GM18511 (cell line): ENCODE measurements around the gene EOLA2.
"Not testable (repeated sequence)": the region's sequence is repeated elsewhere in the genome, so short reads cannot be mapped to it uniquely, and the experiment has no call there.

Experiments used
- ATAC-seq: cut with Tn5 transposase; IDR thresholded peaks from one replicate; pipeline ENCODE4 v1.9.1; 2021; ENCODE audit warnings: mild to moderate bottlenecking, moderate library complexity; ENCODE audit not compliant: unreplicated experiment

EOLA2 gene

DNA sequence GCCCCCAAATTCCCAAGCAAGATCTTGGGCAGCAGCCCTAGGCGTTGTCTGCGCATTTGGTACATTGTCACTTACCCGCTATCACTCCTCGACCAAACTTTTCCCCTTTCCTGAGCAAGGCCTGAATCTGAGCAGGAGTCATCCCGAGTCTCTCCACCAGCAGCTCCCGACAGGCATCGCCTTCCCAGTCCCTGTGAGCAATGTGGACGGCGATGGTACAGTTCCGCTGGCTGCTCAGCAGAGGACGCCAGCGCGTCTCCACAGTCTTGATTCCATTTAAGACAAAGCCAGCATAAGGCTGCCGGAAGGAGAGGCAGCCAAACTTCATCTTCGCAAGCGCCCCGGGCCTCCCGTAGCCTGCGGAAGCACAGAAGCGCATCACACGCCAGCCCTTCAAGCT is 4.7 kb downstream of the EOLA2 start:
- ATAC-seq: not testable (repeated sequence)

DNA sequence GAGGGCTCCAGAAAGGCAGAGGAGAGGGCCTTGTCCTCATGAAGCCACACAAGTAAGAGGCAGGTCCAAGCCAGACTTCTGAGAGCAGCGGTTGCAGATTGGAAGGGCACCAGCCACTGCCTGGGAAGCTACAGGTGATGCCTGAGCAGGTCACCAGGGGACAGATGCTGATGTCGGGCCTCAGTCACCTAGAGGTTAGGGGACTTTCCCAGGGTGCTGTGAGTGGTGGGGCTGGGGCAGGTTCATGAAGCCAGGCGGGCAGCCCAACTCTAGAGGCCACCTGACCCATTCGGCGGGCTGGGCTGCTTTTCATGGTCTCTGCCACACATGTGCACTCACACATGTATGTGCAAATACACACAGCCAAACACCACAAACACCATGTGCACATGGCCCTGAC is 5.3 kb downstream of the EOLA2 start:
- not testable (repeated sequence) for ATAC-seq

DNA sequence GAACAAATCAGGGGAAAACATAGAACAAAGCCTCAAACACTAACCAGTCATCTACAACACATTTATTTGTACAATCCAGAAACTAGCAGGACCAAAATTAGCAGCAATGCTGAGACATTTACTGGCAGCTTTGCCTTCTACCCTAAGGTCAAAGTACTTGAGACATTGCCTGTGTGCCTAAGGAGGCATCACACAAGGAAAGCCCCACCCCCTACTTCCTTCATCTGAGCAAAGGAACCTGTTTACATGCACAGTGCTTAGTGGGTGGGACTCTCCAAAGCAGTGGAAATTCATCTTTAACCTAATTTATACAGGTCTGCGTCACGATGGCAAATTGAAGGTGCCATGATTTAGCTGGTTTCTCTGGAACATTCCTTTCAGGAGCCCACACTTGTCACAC is 6.1 kb downstream of the EOLA2 start:
- not testable (repeated sequence) for ATAC-seq

DNA sequence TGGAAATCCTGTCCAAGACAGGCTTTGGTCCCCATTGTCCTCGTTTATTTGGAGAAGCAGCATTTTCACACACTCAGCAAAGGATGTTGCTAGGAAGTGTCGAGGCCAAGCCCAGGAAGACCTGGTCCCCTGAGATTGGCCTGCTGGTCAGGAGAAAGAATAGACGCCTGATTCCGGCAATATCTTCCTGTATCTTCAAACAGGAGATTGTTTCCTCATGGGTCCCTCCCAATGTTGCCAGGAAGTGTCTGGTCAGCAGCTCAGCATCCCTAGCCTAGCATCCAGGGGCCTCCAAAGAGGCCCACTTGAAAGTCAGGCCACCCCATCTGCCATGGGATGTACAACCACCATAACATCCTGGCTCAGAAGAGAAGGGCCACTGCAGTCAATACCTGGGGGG is 6.9 kb downstream of the EOLA2 start:
- not testable (repeated sequence) for ATAC-seq

DNA sequence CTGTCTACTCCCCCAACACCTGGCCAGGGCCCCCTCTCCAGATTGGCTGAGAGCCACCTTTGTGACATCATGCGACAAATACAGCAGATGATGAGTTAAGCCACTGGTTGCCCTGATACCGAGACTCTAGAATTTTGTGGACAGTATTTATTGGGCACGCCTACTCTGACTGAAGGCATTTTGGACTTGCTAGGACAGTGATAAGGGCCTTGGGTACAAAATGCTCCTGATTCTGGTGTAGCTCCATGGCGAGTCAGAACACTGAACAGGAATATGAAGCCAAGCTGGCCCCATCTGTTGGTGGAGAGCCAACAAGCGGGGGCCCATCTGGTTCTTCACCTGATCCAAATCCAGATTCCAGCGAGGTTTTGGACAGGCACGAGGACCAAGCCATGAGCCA is 8.9 kb downstream of the EOLA2 start, which contains the start of gene HSFX4:
Gene HSFX4, plus strand, starts transcription at position 174 of the 400 bp plus-strand sequence. Its CDS starts 72 bp downstream, at position 246.
- not testable (repeated sequence) for ATAC-seq

DNA sequence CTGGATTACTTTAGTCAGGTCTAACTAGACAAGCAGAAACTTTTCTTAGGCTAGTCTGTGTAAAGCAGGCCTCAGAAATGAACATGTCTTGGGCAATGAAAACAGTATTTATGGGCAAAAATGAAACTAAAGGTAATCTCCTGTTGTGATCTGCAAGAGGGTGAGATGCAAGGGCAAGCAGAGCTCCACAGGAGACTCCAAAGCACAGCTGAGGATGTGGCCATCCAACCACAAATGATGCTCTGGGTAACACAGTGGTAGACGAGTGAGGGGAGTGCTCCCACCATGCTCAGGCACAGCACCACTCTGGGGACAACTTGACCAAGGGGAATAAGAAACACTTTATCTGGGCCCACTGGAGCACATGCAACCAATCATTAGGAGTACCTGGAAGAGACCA is 9.7 kb downstream of the EOLA2 start:
- ATAC-seq: not testable (repeated sequence)

DNA sequence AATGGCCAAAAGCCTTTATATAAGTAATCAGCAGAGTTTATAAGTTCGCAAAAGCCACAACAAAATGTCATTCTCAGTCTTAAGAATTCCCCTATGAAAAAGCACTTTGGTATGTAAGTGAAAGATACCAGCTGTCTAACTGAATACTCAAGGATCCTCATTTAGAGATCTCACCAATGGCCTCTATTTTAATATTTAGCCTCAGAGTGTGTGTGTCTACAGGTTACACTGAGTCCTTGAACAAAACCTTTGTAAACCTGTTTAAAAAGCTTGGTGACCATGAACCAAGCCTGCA is 10.4 kb downstream of the EOLA2 start:
- ATAC-seq: peak; percentile 35

DNA sequence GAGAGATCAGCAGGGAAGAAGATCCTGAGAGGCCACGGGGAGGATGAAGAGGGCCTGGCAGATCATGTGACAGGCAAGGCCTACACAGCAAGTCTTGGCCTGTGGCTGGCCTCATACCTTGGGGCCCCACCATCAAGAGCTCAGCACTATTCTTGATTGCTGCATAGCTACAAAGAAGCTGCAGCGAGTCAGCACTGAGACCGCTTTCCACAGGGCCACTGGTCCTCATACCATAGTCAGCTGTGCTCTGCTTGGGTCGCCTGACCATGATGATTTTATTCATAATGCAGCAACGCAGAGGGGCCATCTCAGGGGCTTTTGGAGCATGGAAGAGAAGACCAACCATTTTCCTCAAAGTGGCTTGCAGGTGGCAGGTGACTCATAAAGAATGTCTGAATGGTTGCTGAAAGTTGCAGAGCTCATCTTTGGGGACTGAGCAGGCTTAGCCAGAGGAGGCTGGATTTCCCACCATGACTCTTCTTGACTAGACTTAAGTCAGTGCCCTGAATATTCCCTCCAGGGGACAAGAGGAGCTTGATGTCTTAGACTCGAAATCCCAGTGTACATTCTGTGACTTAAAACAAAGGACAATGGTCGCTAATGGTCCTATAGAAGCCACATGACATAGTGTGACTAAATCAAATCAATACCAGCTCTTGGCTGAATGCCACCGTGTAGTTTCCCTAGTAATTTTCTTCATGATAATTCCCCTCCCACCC is 10.9 kb downstream of the EOLA2 start:
- peak; percentile 52 for ATAC-seq

DNA sequence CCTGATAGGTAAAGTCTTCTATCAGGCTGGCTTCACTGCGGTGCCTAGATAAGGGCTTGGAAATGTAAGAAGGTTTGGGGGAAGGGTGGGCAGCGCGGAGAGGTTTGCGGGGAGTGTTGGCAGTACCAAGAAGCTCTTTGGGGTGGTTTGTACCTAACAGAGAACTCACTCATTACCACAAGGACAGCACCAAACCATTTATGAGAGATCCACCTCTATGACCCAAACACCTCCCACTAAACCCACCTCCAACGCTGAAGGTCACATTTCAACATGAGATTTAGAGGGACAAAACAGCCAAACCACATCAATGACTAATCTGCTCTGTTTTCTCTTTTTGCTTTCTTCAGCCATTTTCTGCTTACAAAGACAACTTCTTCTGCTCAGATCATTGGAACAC is 13.9 kb downstream of the EOLA2 start:
- not testable (repeated sequence) for ATAC-seq

DNA sequence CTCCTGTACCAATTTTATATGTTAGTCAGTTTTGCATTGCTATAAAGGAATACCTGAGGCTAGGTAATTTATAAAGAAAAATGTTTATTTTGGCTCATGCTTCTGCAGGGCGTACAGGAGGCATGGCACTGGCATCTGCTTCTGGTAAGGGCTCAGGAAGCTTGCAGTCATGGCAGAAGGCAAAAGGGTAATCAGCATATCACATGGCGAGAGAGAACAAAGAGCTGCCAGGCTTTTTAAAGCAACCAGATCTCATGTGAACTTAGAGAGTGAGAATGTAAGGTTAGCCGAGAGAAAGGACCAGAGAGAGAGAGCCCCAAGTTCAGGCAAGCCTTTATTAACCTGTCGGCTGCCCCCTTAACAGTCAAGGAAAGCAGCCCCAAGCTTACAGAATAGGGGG is 14.5 kb downstream of the EOLA2 start:
- ATAC-seq: not testable (repeated sequence)

DNA sequence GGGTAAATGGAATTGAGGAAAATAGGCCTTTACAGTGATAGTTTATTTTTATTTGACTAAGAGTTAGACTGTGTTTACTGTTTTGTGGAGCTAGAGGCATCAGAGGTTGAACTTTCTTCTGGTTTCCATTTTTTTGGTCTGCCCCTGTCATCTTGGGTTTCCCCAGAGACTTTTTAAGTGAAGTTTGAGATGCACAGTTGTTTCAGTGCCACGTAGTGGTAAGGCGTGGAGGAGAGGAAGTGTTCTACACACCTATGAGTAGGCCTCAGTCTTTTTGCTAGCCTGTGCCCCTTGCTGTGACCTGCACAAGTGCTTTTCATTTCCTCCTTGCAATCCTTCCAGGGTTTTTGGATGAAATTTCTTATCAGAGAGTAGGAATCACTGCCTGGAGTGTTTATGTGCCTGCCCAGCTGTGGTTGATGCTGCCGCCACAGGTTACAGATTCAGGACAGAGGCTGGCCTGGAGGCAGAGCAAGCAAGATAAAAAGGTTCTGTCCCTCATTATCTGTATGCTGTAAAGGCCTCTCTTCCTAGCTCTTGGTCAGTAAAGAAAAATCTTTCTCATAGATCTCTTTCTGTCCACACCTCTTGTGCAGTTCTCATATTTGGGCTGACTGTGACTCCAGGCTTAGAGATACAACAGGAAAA is 21.4 kb downstream of the EOLA2 start:
- peak; percentile 94 for ATAC-seq

DNA sequence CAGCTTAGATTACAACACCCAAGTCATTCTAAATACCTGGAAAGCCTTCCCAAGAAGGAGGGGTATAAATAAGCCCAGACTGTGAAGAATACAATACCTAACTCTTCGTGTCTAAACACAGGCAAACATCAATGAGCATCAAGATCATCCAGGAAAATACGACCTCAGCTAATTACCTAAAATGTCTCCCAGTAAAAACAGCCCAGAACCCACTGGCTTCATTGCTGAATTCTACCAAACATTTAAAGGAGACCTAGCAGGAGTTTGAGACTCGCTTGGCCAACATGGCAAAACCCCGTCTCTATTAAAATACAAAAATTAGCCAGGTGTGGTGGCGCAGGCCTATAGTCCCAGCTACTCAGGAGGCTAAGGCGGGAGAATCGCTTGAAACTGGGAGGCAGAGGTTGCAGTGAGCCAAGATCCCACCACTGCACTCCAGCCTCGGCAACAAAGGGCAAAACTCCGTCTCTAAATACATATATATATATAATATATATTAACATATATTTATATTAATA is 28.1 kb downstream of the EOLA2 start:
- ATAC-seq: no peak

DNA sequence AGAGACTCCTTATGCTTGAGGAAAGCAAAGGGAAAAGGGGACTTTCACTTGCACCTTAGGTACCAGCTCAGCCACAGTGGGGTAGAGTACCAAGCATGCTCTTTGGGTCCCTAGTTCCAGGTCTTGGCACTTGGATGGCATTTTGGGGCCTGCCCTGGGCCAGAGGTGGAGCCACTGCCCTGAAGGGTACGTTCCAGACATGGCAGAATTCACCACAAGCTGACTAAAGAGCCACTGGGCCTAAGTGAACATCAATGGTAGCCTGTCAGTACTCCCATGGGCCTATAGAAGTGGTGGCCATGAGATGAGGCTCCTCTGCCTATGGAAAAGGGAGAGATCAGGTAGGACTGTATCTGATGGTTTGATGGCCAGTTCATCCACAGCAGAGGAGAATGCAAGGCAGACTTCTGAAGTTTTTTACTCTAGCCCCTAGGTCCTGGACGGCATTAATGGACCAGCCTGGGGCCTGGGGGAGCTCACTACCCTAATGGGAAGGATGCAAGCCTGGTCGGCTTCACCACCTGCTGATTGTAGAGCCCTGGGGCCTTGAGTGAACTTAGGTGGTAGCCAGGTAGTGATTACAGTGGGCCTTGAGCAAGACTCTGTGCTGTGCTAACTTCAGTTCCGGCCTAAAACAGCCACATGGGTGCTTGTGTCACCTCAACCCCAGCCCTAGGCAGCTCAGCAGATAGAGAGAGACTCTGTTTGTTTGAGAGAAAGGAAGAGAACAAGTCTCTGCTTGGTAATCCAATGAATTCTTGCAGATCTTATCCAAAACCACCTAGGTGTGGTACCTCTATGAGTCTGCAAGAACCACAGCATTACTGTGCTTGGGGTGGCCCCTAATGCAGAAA is 28.7 kb downstream of the EOLA2 start:
- no peak for ATAC-seq

DNA sequence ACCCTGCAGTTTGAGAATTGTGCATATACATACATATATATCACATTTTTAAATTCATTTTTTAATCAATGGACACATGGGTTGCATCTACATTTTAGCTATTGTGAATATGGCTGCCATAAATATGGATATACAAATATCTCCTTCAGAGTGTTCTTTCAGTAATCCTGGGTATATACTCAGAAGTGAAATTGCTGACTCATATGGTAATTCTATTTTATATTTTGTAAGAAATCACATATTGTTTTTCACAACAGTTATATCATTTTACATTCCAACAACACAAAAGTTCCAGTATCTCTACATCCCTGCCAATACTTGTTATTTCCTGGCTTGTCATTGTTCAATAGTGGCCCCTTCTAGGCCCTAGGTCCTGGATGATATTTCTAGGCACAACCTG is 29.6 kb downstream of the EOLA2 start:
- no peak for ATAC-seq

DNA sequence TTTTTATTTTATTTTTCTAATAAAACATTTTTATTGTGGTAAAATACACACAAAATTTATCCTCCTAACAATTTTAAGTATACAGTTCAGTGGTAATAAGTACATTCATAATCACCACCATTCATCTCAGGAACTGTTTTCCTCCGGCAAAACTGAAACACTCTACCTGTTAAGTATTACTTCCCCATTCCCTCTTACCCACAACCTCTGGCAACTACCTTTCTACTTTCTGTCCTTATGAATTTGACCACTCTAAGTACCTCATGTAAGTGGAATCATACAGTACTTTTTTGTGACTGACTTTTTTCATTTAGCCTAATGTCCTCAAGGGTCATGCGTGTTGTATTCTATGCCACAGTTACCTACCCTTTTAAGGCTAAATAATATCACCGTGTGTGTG is 30.0 kb downstream of the EOLA2 start:
- ATAC-seq: peak; percentile 66

DNA sequence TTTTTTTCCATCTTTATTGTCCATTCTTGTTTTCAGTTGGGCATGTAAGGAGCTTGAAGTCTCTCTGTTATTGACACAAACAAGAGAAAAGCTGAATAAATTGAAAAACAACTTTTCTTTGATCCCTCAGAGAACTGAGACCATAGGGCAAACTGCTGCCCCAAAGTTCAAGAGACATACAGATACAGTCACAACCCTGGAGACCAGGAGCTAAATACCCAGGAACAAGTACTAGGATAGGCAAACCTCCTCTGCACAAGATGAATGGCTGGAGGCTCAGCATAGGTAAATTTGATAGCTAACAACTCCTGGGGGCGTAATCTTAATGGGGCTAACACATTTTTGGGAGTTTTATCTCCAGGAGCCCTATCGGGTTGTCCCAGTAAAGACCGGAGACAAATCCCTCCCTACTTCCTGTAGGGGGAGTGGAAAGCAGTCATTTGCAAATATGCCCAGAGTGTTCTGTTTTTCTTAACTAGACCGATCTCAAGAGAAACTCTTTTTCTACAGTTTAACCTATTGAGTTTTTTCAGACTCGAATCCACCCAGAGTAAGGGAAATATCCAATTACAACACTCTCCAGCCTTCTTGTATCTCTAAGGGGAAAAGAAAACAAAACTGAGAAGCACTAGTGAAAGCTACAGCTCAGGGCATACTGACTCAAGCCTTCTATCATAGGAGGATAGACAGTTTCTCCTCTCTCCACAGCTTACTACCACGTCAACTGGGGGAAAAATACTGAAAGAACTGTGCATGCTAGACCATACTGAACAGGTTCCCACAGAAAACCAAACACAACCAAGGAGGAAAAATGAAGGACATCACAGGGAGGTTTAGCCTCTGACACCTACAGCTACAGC is 34.2 kb downstream of the EOLA2 start:
- ATAC-seq: peak; percentile 75

DNA sequence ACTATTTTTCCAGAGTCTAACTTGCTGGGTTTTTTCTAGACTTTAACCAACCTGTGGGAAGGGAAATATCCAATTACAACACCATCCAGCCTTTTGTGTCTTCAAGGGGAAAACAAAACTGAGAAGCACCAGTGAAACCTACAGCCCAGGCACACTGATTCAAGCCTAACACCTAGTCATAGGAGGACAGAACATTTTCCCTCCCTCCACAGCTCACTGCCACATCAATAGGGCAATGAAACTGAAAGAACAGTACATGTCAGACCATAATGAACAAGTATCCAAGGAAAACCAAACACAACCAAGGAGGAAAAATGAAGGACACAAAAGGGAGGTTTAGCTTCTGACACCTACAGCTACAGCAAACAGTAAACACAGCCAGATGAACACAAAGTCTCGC is 39.7 kb downstream of the EOLA2 start:
- peak; percentile 56 for ATAC-seq

DNA sequence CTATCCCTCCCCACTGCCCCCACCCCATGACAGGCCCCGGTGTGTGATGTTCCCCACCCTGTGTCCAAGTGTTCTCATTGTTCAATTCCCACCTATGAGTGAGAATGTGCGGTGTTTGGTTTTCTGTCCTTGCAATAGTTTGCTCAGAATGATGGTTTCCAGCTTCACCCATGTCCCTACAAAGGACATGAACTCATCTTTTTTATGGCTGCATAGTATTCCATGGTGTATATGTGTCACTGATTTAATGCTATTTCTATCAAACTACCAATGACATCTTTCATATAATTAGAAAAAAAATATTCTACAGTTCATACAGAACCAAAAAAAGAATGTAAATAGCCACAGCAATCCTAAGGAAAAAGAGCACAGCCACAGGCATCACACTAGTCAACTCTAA is 47.5 kb downstream of the EOLA2 start:
- ATAC-seq: not testable (repeated sequence)
